ENCODE results near the gene BLOC1S4.
"Not testable (repeated sequence)": the region's sequence is repeated elsewhere in the genome, so short reads cannot be mapped to it uniquely, and the experiment has no call there.

Gene BLOC1S4

GRCh38 chr4:6742507-6742906 is 26.5 kb downstream of the BLOC1S4 start:
- peak; percentile 27 for DNase-seq (ENCODE audit: low spot score)

DNA sequence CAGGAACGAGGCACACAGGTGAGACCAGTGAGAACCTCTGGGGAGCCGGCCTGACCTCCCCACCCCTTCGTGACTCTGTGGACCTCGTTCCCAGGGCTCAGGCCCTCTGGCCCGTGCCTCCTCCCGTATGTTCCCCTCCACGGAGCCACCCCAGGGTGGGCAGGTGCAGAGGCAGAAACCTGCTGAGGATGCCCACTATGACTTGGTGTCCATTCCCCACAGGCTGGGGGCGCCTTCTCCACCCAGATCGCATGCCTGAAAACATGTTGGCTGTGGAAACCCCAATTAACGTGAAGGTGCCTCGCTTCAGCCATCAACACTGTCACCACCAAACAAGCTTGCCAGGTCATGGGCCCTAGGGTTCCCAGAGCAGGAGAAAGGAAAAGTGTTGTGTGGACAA is 27.0 kb downstream of the BLOC1S4 start:
- DNase-seq (ENCODE audit: low spot score) = no peak

- DNase-seq (ENCODE audit: low spot score) = no peak
These were observed 30.8 kb downstream of the BLOC1S4 start for GRCh38 chr4:6746721-6747293.

- no peak for DNase-seq (ENCODE audit: low spot score)
These were observed 31.5 kb downstream of the BLOC1S4 start for GRCh38 chr4:6747294-6748051.

GRCh38 chr4:6748286-6748685 is 32.3 kb downstream of the BLOC1S4 start:
- DNase-seq (ENCODE audit: low spot score) = no peak

- DNase-seq (ENCODE audit: low spot score) = no peak
These were observed 33.6 kb downstream of the BLOC1S4 start for GRCh38 chr4:6749340-6750171.

DNA sequence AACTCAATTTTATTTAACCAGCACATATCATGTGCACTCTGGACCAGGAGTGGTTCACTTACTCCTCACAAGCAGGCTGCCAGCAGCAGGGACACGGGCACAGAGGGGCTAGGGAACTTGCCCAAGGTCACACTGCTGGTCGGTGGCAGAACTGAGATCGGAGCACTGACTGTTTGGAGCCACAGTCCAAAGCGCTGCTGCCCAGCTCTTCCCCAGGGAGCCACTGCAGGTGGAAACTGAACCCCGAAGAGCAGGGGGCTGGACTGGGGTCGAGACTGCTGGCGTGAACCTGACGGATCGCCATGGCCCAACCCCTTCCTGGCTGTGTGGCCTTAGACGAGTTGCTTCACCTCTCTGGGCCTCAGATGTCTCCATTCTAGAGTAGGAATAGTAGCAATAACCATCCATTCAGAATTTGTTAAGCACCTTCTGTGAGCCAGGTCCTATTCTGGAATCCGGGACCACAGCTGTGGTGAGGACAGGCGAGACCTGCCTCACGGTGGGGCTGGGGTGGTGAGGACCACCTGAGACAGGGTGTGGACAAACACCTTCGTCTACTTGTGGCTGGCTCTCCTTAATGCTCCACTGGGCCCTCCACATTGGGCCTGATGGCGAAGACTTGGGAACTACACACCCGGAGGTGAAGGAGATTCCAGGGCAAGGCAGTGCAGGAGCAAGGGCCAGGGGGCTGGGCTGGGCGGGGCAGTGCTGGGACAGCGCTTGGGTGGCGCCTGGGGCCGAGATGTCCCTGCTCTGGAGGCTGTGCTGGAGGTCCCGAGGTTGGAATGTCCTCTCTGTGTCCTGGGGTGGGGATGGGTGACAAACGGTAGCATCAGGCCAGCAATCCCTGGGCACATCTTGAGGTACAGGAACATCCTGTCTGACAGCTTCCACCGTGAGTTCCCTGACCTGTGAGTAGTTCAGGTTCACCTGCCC is 34.6 kb downstream of the BLOC1S4 start:
- no peak for DNase-seq (ENCODE audit: low spot score)

DNA sequence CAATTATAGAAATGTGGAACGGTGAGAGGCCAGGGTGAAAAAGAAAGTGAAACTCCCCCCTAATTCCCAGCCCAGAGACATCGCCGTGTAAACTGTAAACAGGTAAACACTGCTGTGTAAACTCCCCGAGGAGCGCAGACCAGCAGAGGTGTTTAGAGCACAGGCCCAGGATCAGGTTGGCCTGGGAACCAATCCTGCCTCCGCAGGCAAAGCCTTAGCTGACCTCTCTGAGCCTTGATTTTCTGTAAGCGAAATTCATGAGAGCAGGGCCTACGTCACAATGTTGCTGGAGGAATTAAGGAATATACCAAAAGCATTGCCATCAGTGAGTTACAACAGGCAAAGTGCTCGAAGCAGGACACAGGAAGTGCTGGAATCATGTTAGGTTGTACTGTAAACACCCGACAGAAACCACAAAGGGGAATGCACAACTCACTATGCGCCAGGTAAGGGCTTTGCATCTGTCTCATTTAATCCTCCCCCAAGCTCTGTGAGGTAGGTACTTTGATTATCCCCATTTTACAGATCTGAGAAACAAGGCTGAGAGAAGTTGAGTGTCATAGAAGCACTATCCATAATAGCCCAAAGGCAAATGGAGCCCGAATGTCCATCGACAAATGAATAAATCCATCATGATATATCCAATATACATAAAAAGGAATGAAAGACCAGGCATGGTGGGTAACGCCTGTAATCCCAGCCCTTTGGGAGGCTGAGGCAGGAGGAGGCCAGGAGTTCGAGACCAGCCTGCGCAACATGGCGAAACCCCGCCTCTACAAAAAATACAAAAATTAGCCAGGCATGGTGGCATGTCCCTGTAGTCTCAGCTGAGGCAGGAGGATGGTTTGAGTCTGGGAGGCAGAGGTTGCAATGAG is 35.9 kb downstream of the BLOC1S4 start:
- DNase-seq (ENCODE audit: low spot score) = no peak

- DNase-seq (ENCODE audit: low spot score) = no peak
These were observed 36.5 kb downstream of the BLOC1S4 start for GRCh38 chr4:6752486-6752829.

- DNase-seq (ENCODE audit: low spot score) = no peak
These were observed 37.2 kb downstream of the BLOC1S4 start for GRCh38 chr4:6753103-6753560.

DNA sequence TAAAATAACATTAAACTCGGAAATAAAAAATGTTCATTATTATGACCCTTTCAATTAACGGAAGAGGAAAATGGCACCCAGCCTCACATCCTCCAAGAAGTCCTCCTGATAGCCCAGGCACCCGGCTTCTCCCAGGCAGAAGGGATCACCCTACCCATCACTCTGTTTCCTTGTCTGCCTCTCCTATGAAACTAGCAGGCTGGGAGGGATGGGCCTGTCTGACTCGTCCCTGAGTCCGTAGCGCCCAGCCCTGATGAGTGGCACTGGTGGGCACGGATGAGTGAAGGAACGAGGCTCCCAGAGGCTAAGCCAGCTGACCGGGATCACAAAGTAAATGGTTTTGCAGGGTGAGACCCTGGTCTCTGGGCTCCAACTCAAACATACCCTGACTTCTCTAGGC is 37.9 kb downstream of the BLOC1S4 start:
- DNase-seq (ENCODE audit: low spot score) = no peak

DNA sequence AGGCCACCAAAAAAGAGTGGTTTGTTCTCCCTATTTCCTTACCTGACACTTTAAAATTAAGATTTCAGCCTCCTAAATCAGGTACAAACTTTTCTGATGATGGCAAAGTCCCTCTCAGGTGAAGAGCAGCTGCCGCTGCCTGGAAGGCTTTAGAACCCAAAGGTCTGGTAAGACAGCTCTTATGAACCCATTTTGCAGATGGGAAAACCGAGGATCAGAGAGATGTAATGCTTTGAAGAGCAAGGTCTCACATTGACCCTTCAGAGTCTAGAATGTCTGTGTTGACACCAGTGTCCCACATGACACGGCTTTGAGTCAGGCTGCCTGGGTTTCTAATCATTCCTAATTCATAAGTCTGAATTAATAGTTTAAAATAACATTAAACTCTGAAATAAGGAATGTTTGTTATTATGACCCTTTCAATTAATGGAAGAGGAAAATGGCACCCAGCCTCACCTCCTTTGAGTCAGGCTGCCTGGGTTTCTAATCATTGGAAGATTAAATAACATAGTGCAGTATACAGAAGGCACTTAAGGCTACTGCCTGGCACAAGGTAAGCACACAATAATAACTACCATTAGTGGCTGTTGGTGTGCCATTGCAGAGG is 38.6 kb downstream of the BLOC1S4 start:
- no peak for DNase-seq (ENCODE audit: low spot score)

GRCh38 chr4:6755088-6755753 is 39.2 kb downstream of the BLOC1S4 start:
- no peak for DNase-seq (ENCODE audit: low spot score)

- DNase-seq (ENCODE audit: low spot score) = not testable (repeated sequence)
These were observed 40.4 kb downstream of the BLOC1S4 start for GRCh38 chr4:6756345-6756744.

- no peak for DNase-seq (ENCODE audit: low spot score)
These were observed 42.8 kb downstream of the BLOC1S4 start for GRCh38 chr4:6758728-6759127.

- no peak for DNase-seq (ENCODE audit: low spot score)
These were observed 44.9 kb downstream of the BLOC1S4 start for GRCh38 chr4:6760865-6761264.

DNA sequence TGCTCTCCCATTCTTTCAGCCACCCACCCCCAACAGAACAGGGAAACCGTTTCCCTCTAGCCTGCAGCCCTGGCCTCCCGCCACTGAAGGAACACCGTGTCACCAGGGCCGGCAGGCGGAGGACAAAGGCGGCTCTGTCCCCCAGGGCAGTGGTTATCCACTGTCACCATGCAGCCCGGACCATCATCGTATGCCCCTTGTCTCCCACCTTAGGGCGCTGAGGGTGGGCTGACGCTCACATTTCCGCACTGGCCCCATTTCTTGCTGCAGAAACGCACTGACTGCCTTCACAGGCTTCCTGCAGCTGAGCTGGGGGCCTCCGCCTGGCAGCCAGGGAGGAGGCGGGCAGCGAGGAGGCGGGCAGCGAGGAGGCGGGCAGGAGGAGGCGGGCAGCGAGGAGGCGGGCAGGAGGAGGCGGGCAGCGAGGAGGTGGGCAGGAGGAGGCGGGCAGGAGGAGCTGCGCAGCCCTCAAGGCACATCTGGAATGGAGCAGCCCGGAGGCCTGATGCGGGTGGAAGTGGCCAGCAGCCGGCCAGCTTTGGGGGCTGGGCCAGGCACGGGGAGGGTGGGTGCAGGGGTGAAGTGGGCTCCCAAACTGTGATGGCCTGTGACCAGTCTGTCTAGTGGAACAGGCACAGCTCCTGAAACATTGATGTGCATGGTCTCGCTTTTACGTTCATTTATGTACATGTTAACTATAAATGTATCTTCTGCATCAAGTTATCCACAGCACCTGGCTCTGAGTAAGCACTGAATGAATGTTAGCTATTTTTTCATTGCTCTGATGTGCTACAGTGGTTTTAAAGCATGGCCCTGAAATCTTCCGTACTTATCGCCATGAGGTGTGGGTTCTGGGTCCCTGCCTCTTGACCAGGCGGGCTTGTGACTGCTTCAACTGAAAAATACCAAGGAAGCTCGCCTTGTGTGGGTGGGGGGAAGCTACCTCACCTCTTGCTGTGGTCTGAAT is 46.0 kb downstream of the BLOC1S4 start:
- no peak for DNase-seq (ENCODE audit: low spot score)

GRCh38 chr4:6763330-6763851 is 47.4 kb downstream of the BLOC1S4 start:
- no peak for DNase-seq (ENCODE audit: low spot score)
